Neural crest cell (in vitro differentiated cells): ENCODE measurements around the gene DMGDH. TPM values are rescaled to one million over a fixed set of nuclear protein-coding genes. Genes with fewer than 3 reads are reported as not detected.
A peak's percentile ranks its signal among the peaks of the same experiment; 100 is the strongest.

ENCODE experiments used
- DNase-seq: peaks from one replicate; pipeline ENCODE4 v3.0.0; 2021; ENCODE audit warnings: low read depth, mixed read lengths, low spot score
- H3K27ac Mint-ChIP-seq: one replicate; pipeline ENCODE4 v1.8.0; 2021; ENCODE audit warnings: mild to moderate bottlenecking, mixed read lengths; ENCODE audit not compliant: unreplicated experiment
- H3K27me3 Mint-ChIP-seq: 2 replicates; pipeline ENCODE4 v1.8.0; 2021; ENCODE audit warnings: low read depth, mild to moderate bottlenecking, mixed read lengths
- H3K36me3 Mint-ChIP-seq: 2 replicates; pipeline ENCODE4 v1.8.0; 2021; ENCODE audit warnings: low read depth, mild to moderate bottlenecking, mixed read lengths
- H3K4me1 Mint-ChIP-seq: 2 replicates; pipeline ENCODE4 v1.8.0; 2021; ENCODE audit warnings: mixed read lengths
- H3K4me3 Mint-ChIP-seq: one replicate; pipeline ENCODE4 v1.8.0; 2021; ENCODE audit warnings: mild to moderate bottlenecking, mixed read lengths
- H3K9me3 Mint-ChIP-seq: 2 replicates; pipeline ENCODE4 v1.8.0; 2021; ENCODE audit warnings: mixed read lengths
- CTCF ChIP-seq: fragments of 200-600 bp; sonication (generic); conservative IDR thresholded peaks from 2 replicates; pipeline ENCODE4 v1.5.0; 2021; ENCODE audit warnings: antibody characterized with exemption, mild to moderate bottlenecking
- total RNA-seq: library from RNA; stranded (reverse); gene quantifications from 2 replicates; pipeline ENCODE4 v1.2.1, GENCODE V29; 2021

Gene DMGDH
- total RNA-seq, 1 donor from 2014 or later = not detected

- H3K4me1 Mint-ChIP-seq = no peaks in the 10 kb centered on the region
- H3K4me3 Mint-ChIP-seq = no peak overlapping the region
- peaks cover 3% of the 10 kb centered on the region for H3K9me3 Mint-ChIP-seq
- H3K27me3 Mint-ChIP-seq = no peaks in the 10 kb centered on the region
- H3K36me3 Mint-ChIP-seq = no peaks in the 10 kb centered on the region
- no peak overlapping the region for H3K27ac Mint-ChIP-seq
- no peak for TF ChIP-seq CTCF
- no peak for DNase-seq
Measured at GRCh38 chr5:79062436-79062835, 7.0 kb downstream of the DMGDH start.

- Mint-ChIP-seq H3K4me3 (no peak overlapping the region), H3K36me3 (no peaks in the 10 kb centered on the region), H3K4me1 (peaks cover 6% of the 10 kb centered on the region), H3K27ac (no peak overlapping the region), H3K27me3 (no peaks in the 10 kb centered on the region), H3K9me3 (no peaks in the 10 kb centered on the region)
- TF ChIP-seq CTCF = no peak
- DNase-seq = no peak
Measured at GRCh38 chr5:79059674-79060073, 9.8 kb downstream of the DMGDH start.

GRCh38 chr5:79056847-79057246 lies 12.6 kb downstream of the DMGDH start:
- no peak for TF ChIP-seq CTCF
- no peak for DNase-seq
- H3K27ac Mint-ChIP-seq = no peak overlapping the region
- no peaks in the 10 kb centered on the region for H3K36me3 Mint-ChIP-seq
- no peak overlapping the region for H3K4me3 Mint-ChIP-seq
- H3K4me1 Mint-ChIP-seq = peaks cover 10% of the 10 kb centered on the region
- no peaks in the 10 kb centered on the region for H3K27me3 Mint-ChIP-seq
- H3K9me3 Mint-ChIP-seq = peaks cover 3% of the 10 kb centered on the region

- no peak for TF ChIP-seq CTCF
- Mint-ChIP-seq H3K36me3 (no peaks in the 10 kb centered on the region), H3K27ac (peak overlapping the region; percentile 15), H3K9me3 (peaks cover 5% of the 10 kb centered on the region), H3K4me1 (peaks cover 10% of the 10 kb centered on the region), H3K27me3 (no peaks in the 10 kb centered on the region), H3K4me3 (no peak overlapping the region)
- DNase-seq = no peak
Measured at GRCh38 chr5:79055017-79055416, 14.5 kb downstream of the DMGDH start.

GRCh38 chr5:79053321-79053720 lies 16.2 kb downstream of the DMGDH start:
- no peak for DNase-seq
- peaks cover 10% of the 10 kb centered on the region for H3K4me1 Mint-ChIP-seq
- H3K9me3 Mint-ChIP-seq = peaks cover 5% of the 10 kb centered on the region
- no peak for TF ChIP-seq CTCF
- H3K27ac Mint-ChIP-seq = no peak overlapping the region
- no peak overlapping the region for H3K4me3 Mint-ChIP-seq
- no peaks in the 10 kb centered on the region for H3K36me3 Mint-ChIP-seq
- H3K27me3 Mint-ChIP-seq = no peaks in the 10 kb centered on the region

GRCh38 chr5:79050498-79050897 lies 19.0 kb downstream of the DMGDH start:
- peaks cover 10% of the 10 kb centered on the region for H3K4me1 Mint-ChIP-seq
- no peak overlapping the region for H3K4me3 Mint-ChIP-seq
- no peaks in the 10 kb centered on the region for H3K36me3 Mint-ChIP-seq
- no peak for DNase-seq
- H3K27me3 Mint-ChIP-seq = no peaks in the 10 kb centered on the region
- H3K9me3 Mint-ChIP-seq = peaks cover 5% of the 10 kb centered on the region
- H3K27ac Mint-ChIP-seq = no peak overlapping the region
- TF ChIP-seq CTCF = no peak
